Loucy (cell line): Measurements from ENCODE around the gene TBX21.

ENCODE experiments used
- H2AFZ ChIP-seq: fragments of 200-600 bp; sonication (generic); 2 replicates; pipeline ENCODE4 v1.6.0; 2016; ENCODE audit warnings: antibody characterized with exemption, mild to moderate bottlenecking, low read length, moderate library complexity
- H3F3A ChIP-seq: fragments of 200-600 bp; 2 replicates; pipeline ENCODE4 v1.6.0; 2016; ENCODE audit warnings: antibody characterized with exemption, low read depth, mild to moderate bottlenecking
- H3K27me3 ChIP-seq: fragments of 200-600 bp; sonication (generic); 2 replicates; pipeline ENCODE4 v1.6.1; 2014; ENCODE audit warnings: low read length, mild to moderate bottlenecking; ENCODE audit not compliant: insufficient read depth, poor library complexity, severe bottlenecking
- H3K36me3 ChIP-seq: fragments of 200-600 bp; sonication (generic); 2 replicates; pipeline ENCODE4 v1.6.1; 2016; ENCODE audit warnings: low read length; ENCODE audit not compliant: insufficient read depth
- H3K4me1 ChIP-seq: fragments of 200-600 bp; sonication (generic); 2 replicates; pipeline ENCODE4 v1.5.1; 2014; ENCODE audit warnings: low read length, mild to moderate bottlenecking; ENCODE audit not compliant: insufficient read depth, poor library complexity, severe bottlenecking
- H3K4me2 ChIP-seq: fragments of 200-600 bp; sonication (generic); 2 replicates; pipeline ENCODE4 v1.6.0; 2014; ENCODE audit warnings: antibody characterized with exemption, low read length, low read depth, mild to moderate bottlenecking; ENCODE audit not compliant: poor library complexity, severe bottlenecking
- H3K4me3 ChIP-seq: fragments of 200-600 bp; sonication (generic); 2 replicates; pipeline ENCODE4 v1.5.1; 2014; ENCODE audit warnings: low read length, mild to moderate bottlenecking, mixed read lengths; ENCODE audit not compliant: poor library complexity, severe bottlenecking
- H3K79me2 ChIP-seq: fragments of 200-600 bp; sonication (generic); 2 replicates; pipeline ENCODE4 v1.6.1; 2014; ENCODE audit warnings: low read length; ENCODE audit not compliant: insufficient read depth
- H3K9ac ChIP-seq: fragments of 200-600 bp; sonication (generic); 2 replicates; pipeline ENCODE4 v1.6.0; 2014; ENCODE audit warnings: mild to moderate bottlenecking, low read depth, low read length, moderate library complexity; ENCODE audit not compliant: poor library complexity, severe bottlenecking
- H3K9me2 ChIP-seq: fragments of 200-600 bp; sonication (generic); replicated peaks from 2 replicates; pipeline ENCODE4 v1.6.1; 2016; ENCODE audit warnings: low read depth, low read length, mixed read lengths
- H3K9me3 ChIP-seq: fragments of 200-600 bp; sonication (generic); 2 replicates; pipeline ENCODE4 v1.6.1; 2014; ENCODE audit warnings: mild to moderate bottlenecking, antibody characterized with exemption, low read length, low read depth; ENCODE audit not compliant: insufficient read depth
- H4K20me1 ChIP-seq: fragments of 200-600 bp; sonication (generic); 2 replicates; pipeline ENCODE4 v1.6.0; 2014; ENCODE audit warnings: antibody characterized with exemption, low read length, mild to moderate bottlenecking; ENCODE audit not compliant: insufficient read depth, poor library complexity, severe bottlenecking
- CTCF ChIP-seq: fragments of 200-600 bp; sonication (generic); conservative IDR thresholded peaks from 2 replicates; pipeline ENCODE4 v1.5.1; 2014; ENCODE audit warnings: mild to moderate bottlenecking, antibody characterized with exemption, low read length
- EZH2phosphoT487 ChIP-seq: fragments of 200-600 bp; IDR thresholded peaks from 2 replicates; pipeline ENCODE4 v1.6.1; 2018; ENCODE audit warnings: antibody characterized with exemption, mild to moderate bottlenecking, moderate library complexity, borderline replicate concordance

Gene TBX21

GRCh38 chr17:47704736-47705135 lies 28.3 kb upstream of the TBX21 start:
- no peaks in the 10 kb centered on the region for H3K9me2 ChIP-seq
- no peak overlapping the region for H2AFZ ChIP-seq
- H3K79me2 ChIP-seq: no peaks in the 10 kb centered on the region
- H3K27me3 ChIP-seq: no peaks in the 10 kb centered on the region
- TF ChIP-seq EZH2phosphoT487 (no peak), CTCF (no peak)
- H4K20me1 ChIP-seq: no peaks in the 10 kb centered on the region
- H3K4me1 ChIP-seq: peaks cover 63% of the 10 kb centered on the region
- no peaks in the 10 kb centered on the region; the same call in 1 of the 2 replicates for H3K36me3 ChIP-seq
- H3K9ac ChIP-seq: peak overlapping the region; percentile 51
- H3K4me3 ChIP-seq: no peak overlapping the region
- H3K9me3 ChIP-seq: no peaks in the 10 kb centered on the region
- peak overlapping the region; percentile 57 for H3K4me2 ChIP-seq
- no peaks in the 10 kb centered on the region for H3F3A ChIP-seq

GRCh38 chr17:47705536-47706530 lies 27.2 kb upstream of the TBX21 start:
- peak overlapping the region; percentile 39 for H3K9ac ChIP-seq
- peak overlapping the region; percentile 62 for H3K4me2 ChIP-seq
- H3K4me1 ChIP-seq: peaks cover 63% of the 10 kb centered on the region
- no peaks in the 10 kb centered on the region for H3K79me2 ChIP-seq
- no peaks in the 10 kb centered on the region for H3K9me2 ChIP-seq
- H2AFZ ChIP-seq: no peak overlapping the region
- no peak overlapping the region for H3K4me3 ChIP-seq
- no peaks in the 10 kb centered on the region for H3K27me3 ChIP-seq
- no peaks in the 10 kb centered on the region; the same call in 1 of the 2 replicates for H3K36me3 ChIP-seq
- no peak for TF ChIP-seq EZH2phosphoT487
- no peak for TF ChIP-seq CTCF
- H4K20me1 ChIP-seq: no peaks in the 10 kb centered on the region
- H3K9me3 ChIP-seq: no peaks in the 10 kb centered on the region
- no peaks in the 10 kb centered on the region for H3F3A ChIP-seq

DNA sequence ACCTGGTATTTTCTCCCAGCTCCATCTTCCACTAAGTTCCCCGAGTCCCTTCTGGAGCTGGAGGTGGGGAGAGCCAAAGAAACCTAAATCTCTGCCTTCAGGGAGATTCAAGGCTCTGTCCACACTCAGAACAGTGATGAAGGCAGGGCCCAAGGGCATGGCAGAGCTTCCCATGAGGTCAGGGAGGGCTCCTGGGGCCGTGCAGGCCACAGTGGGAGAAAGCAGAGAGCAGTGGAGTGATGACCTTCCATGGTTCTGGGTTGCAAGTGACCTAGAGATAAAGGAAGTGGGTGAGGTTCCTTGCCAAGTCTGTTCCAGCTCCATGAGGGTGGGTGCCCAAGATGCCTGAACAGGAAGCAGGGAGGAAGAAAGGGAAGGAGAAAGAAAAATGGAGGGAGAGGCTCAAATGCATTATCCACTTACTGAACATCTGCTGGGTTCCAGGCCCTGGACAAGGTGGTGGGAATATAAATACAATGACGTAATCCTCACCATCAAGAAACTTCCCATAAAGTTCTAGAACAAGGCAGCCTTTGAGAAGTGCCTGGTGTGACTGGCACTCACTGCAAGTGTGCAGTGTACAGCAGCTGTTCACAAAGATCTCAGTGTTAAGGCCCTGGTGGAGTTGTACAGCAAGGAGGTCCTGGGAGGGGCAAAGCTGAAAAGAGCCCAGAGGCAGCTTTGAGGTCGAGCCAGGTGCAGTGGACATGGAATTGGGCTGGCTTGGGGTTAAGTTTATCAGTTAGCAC lies 25.8 kb upstream of the TBX21 start:
- Histone ChIP-seq H3K4me2 (peak overlapping the region; percentile 62), H3F3A (no peaks in the 10 kb centered on the region), H3K9me2 (no peaks in the 10 kb centered on the region), H3K9ac (peak overlapping the region; percentile 23), H3K9me3 (no peaks in the 10 kb centered on the region), H4K20me1 (no peaks in the 10 kb centered on the region), H3K79me2 (no peaks in the 10 kb centered on the region), H3K36me3 (no peaks in the 10 kb centered on the region; the same call in 1 of the 2 replicates), H3K4me1 (peaks cover 53% of the 10 kb centered on the region), H3K27me3 (no peaks in the 10 kb centered on the region), H2AFZ (no peak overlapping the region), H3K4me3 (no peak overlapping the region)
- TF ChIP-seq EZH2phosphoT487 (no peak), CTCF (no peak)
